ENCODE data around the gene GSTM4. TPM values are rescaled to one million over a fixed set of nuclear protein-coding genes. Genes with fewer than 3 reads are reported as not detected.
"Not testable (repeated sequence)": the region's sequence is repeated elsewhere in the genome, so short reads cannot be mapped to it uniquely, and the experiment has no call there.

Gene GSTM4
- total and polyA plus RNA-seq, 2 experiments from 2014 or later = 53.5 to 134 TPM

DNA sequence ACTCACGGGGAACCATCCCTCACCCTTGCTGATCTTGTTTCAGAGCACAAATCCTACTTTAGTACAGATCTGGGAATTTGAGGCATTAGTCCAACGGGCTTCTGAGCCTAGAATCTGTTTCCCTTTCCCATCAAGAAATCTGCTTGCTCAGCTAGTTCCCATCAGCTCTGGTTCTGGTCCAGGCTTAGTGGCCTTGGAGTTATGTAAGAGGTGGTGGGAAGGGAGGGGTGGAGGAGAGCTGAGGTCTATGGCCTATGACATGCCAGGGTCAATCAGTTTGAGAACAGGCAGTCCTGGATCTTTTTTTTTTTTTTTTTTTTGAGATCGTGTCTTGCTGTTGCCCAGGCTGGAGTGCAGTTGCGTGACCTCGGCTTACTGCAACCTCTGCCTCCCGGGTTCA lies 35.9 kb downstream of the GSTM4 start:
- no peaks in the 10 kb centered on the region for H3K4me1 ChIP-seq (ENCODE audit: low read depth)
- no peak overlapping the region for H3K4me3 ChIP-seq
- no peaks in the 10 kb centered on the region for H3K27me3 ChIP-seq
- H3K36me3 ChIP-seq = no peaks in the 10 kb centered on the region
- TF ChIP-seq CTCF (IDR thresholded peaks at IDR 0.05; ENCODE audit: low read depth, low read length) = no peak
- DNase-seq (ENCODE audit: low read depth in 1 of 2, low spot score in 1 of 2) = no peak
- no peaks in the 10 kb centered on the region for H3K9me3 ChIP-seq (ENCODE audit: low read depth)
- no peak overlapping the region for H3K27ac ChIP-seq

GRCh38 chr1:109694400-109694799 lies 38.5 kb downstream of the GSTM4 start:
- DNase-seq (ENCODE audit: low read depth in 1 of 2, low spot score in 1 of 2); H3K4me1 ChIP-seq (ENCODE audit: low read depth); H3K27me3 ChIP-seq; H3K36me3 ChIP-seq; H3K9me3 ChIP-seq (ENCODE audit: low read depth); H3K4me3 ChIP-seq; H3K27ac ChIP-seq: not testable (repeated sequence)

DNA sequence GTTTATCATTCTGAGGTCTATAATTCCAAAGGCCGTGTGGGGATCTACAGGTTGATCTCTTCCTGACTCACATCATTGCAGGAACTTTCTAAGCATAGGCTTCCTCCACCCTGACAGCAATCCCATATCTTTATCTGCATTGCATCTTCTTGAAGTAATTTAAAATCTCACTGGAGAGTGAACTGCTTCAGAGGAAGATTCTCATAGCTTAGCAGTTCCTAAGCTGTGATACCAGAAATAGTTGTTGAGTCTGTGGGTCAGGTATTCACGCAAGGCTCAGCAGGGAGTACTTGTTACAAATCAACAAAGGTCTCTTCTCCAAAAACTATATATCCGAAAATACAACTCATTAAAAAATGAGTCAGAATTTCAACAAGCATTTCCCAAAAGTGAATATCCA lies 39.2 kb downstream of the GSTM4 start:
- H3K27ac ChIP-seq; DNase-seq (ENCODE audit: low read depth in 1 of 2, low spot score in 1 of 2): not testable (repeated sequence)

GRCh38 chr1:109697066-109697465 lies 41.2 kb downstream of the GSTM4 start:
- no peak for TF ChIP-seq CTCF (IDR thresholded peaks at IDR 0.05; ENCODE audit: low read depth, low read length)
- Histone ChIP-seq H3K9me3 (ENCODE audit: low read depth) (no peaks in the 10 kb centered on the region), H3K4me3 (no peak overlapping the region), H3K27ac (no peak overlapping the region), H3K36me3 (no peaks in the 10 kb centered on the region), H3K27me3 (no peaks in the 10 kb centered on the region), H3K4me1 (ENCODE audit: low read depth) (no peaks in the 10 kb centered on the region)
- no peak for DNase-seq (ENCODE audit: low read depth in 1 of 2, low spot score in 1 of 2)

More for the DNA sequence above, 39.2 kb downstream of the GSTM4 start:
- not testable (repeated sequence) for H3K4me3 ChIP-seq; H3K9me3 ChIP-seq (ENCODE audit: low read depth); H3K4me1 ChIP-seq (ENCODE audit: low read depth); H3K36me3 ChIP-seq; H3K27me3 ChIP-seq

DNA sequence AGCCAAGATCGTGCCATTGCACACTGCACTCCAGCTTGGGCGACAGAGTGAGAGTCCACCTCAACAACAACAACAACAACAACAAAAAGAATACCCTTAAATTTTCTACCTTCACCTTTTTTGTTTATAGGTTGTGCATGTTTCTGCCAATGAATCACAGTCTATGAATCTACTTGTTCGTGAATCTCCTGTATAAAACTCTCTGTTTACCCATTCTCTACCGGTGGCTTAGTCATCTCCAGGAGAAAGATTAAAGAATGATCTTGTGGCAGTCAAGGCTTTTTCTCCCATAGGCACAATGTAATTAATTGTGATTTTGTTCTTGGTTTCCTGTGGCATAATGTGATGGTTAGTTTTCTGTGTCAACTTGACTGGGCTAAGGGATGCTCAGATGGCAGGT lies 42.0 kb downstream of the GSTM4 start:
- not testable (repeated sequence) for H3K27me3 ChIP-seq; H3K4me3 ChIP-seq; H3K36me3 ChIP-seq; DNase-seq (ENCODE audit: low read depth in 1 of 2, low spot score in 1 of 2); H3K9me3 ChIP-seq (ENCODE audit: low read depth); H3K27ac ChIP-seq; H3K4me1 ChIP-seq (ENCODE audit: low read depth)

DNA sequence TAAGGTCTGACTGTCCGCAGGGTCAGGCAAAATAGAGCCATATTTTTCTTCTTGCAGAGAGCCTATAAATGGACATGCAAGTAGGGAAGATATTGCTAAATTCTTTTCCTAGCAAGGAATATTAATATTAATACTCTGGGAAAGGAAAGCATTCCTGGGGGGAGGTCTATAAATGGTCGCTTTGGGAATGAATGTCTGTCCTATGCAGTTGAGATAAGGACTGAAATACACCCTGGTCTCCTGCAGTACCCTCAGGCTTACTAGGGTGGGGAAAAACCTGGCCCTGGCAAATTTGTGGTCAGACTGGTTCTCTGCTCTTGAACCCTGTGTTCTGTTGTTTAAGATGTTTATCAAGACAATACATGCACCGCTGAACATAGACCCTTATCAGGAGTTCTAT lies 47.0 kb downstream of the GSTM4 start:
- not testable (repeated sequence) for H3K27ac ChIP-seq; H3K27me3 ChIP-seq; DNase-seq (ENCODE audit: low read depth in 1 of 2, low spot score in 1 of 2); H3K4me1 ChIP-seq (ENCODE audit: low read depth); H3K36me3 ChIP-seq; H3K4me3 ChIP-seq; H3K9me3 ChIP-seq (ENCODE audit: low read depth)

DNA sequence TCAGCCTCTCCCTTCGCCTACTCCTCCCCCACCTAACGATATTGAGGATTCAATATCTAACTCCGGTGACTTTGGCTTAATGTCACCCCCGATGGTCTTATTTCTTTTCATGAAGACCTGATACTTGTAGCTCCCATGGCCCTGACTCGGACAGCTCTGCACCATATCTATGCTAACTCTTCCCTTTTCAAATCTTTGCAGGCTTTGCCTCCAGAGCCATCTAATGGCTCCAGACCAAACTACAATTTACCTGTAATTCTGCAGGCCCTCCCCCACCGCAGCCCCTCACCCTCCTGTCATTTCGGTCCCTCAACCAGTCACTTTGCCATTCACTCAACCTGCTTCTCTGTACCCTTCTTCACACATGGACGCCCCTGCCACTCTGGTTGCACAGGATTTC lies 48.3 kb downstream of the GSTM4 start:
- Histone ChIP-seq H3K27ac (no peak overlapping the region), H3K27me3 (no peaks in the 10 kb centered on the region), H3K4me3 (no peak overlapping the region), H3K4me1 (ENCODE audit: low read depth) (no peaks in the 10 kb centered on the region), H3K36me3 (no peaks in the 10 kb centered on the region), H3K9me3 (ENCODE audit: low read depth) (no peaks in the 10 kb centered on the region)
- TF ChIP-seq CTCF (IDR thresholded peaks at IDR 0.05; ENCODE audit: low read depth, low read length) = no peak
- DNase-seq (ENCODE audit: low read depth in 1 of 2, low spot score in 1 of 2) = no peak

DNA sequence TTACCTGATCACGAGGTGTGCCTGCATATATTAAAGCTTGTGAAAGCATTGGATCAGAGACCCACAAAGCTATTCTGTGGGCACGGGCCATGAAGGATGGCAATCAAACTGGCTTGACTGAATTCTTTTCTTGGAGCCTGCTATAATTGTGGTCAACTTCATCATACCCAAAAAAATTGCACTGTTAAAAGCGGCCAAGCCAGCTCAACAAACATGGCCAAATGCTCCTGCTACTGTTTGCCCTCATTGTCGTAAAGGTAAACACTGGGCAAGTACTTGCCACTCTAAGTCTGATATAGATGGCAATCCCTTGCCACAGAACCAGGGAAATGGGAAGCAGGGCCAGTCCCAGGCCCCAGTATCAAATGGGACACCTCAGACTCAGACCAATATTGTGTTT lies 49.5 kb downstream of the GSTM4 start:
- no peak for TF ChIP-seq CTCF (IDR thresholded peaks at IDR 0.05; ENCODE audit: low read depth, low read length)
- Histone ChIP-seq H3K27ac (no peak overlapping the region), H3K9me3 (ENCODE audit: low read depth) (no peaks in the 10 kb centered on the region), H3K36me3 (no peaks in the 10 kb centered on the region), H3K4me1 (ENCODE audit: low read depth) (no peaks in the 10 kb centered on the region), H3K27me3 (no peaks in the 10 kb centered on the region), H3K4me3 (no peak overlapping the region)
- no peak for DNase-seq (ENCODE audit: low read depth in 1 of 2, low spot score in 1 of 2)

GRCh38 chr1:109708949-109709348 lies 53.0 kb downstream of the GSTM4 start:
- H3K27me3 ChIP-seq; H3K27ac ChIP-seq; H3K36me3 ChIP-seq; DNase-seq (ENCODE audit: low read depth in 1 of 2, low spot score in 1 of 2); H3K9me3 ChIP-seq (ENCODE audit: low read depth); H3K4me1 ChIP-seq (ENCODE audit: low read depth); H3K4me3 ChIP-seq: not testable (repeated sequence)

DNA sequence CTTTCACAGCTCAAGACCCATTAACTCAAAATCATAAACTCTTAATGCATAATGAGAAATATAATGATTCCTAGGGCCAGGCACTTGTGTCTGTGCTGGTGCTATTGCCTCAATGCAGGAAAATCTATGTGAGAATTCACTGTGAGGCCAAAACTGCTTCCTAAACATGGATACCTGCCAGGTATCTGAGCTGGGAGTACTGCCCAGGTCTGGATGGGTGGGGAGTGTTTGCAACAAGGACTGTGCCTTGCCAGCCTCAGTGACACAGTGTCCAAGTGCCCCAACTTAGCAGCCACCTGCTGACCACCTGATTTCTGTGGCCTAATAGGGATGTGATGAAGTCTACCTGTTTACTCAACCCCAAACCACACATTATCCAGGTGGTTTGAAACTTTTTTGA lies 53.9 kb downstream of the GSTM4 start:
- H3K9me3 ChIP-seq (ENCODE audit: low read depth); H3K27me3 ChIP-seq; H3K36me3 ChIP-seq; DNase-seq (ENCODE audit: low read depth in 1 of 2, low spot score in 1 of 2); H3K4me3 ChIP-seq; H3K4me1 ChIP-seq (ENCODE audit: low read depth); H3K27ac ChIP-seq: not testable (repeated sequence)

Data from cardiac muscle cell (in vitro differentiated cells and primary cell).